ENCODE results near the gene ACAP2.

- no peak for TF ChIP-seq CTCF (IDR thresholded peaks at IDR 0.05; ENCODE audit: low read depth, low read length, poor library complexity, severe bottlenecking)
- TF ChIP-seq EZH2phosphoT487 (IDR thresholded peaks at IDR 0.05; ENCODE audit: borderline replicate concordance, low read length) = no peak
Observed at GRCh38 chr3:195397524-195397923, 45.3 kb downstream of the ACAP2 start.
